Tracheal epithelial cell (primary cell): Measurements from ENCODE around the gene FTSJ1. TPM values are rescaled to one million over a fixed set of nuclear protein-coding genes. Genes with fewer than 3 reads are reported as not detected.

ENCODE experiments used
- total RNA-seq: library from RNA; depleted of rRNA; stranded (reverse); fragments of >200 nt; gene quantifications from 2 replicates; pipeline ENCODE4 v1.2.1, GENCODE V29; 2014

FTSJ1 gene
- 147 and 163 TPM in 2 replicates for total RNA-seq

GRCh38 chrX:48475774-48476577, at the start of gene FTSJ1:
Gene FTSJ1, plus strand, starts transcription at chrX:48476199. Its CDS starts 1,849 bp downstream, at chrX:48478048.

GRCh38 chrX:48470110-48470832, 5.7 kb upstream of the FTSJ1 start, which contains the start of gene SLC38A5:
Gene SLC38A5, minus strand, starts transcription at chrX:48470260. Its CDS starts 2,336 bp downstream, at chrX:48467924.

GRCh38 chrX:48508400-48509244, 32.6 kb downstream of the FTSJ1 start, which contains the start of gene PORCN:
Gene PORCN, plus strand, starts transcription at chrX:48508992. Its CDS starts 829 bp downstream, at chrX:48509821.

GRCh38 chrX:48521353-48522243, 45.6 kb downstream of the FTSJ1 start, which contains the start of gene EBP:
Gene EBP, plus strand, starts transcription at chrX:48521808. Its CDS starts 1,964 bp downstream, at chrX:48523772.

Other genes starting within 250 kb of the FTSJ1 start
- not detected in 2 replicates for gene SSX1, start 220.8 kb upstream of the FTSJ1 start, total RNA-seq
- gene SSX3, start 119.5 kb upstream of the FTSJ1 start, total RNA-seq, result not detected in 2 replicates
- gene SSX4, start 92.7 kb upstream of the FTSJ1 start, total RNA-seq, result not detected in 2 replicates
- gene SSX4B, start 64.2 kb upstream of the FTSJ1 start, total RNA-seq, result not detected in 2 replicates
- gene SLC38A5, start 5.9 kb upstream of the FTSJ1 start, total RNA-seq, result 208 and 301 TPM in 2 replicates
- 44.3 and 49.6 TPM in 2 replicates for gene PORCN, start 32.8 kb downstream of the FTSJ1 start, total RNA-seq
- 219 and 232 TPM in 2 replicates for gene EBP, start 45.6 kb downstream of the FTSJ1 start, total RNA-seq
- gene TBC1D25, start 63.5 kb downstream of the FTSJ1 start, total RNA-seq, result 3.2 and 5.5 TPM in 2 replicates
- gene RBM3, start 98.3 kb downstream of the FTSJ1 start, total RNA-seq, result 88.0 and 97.1 TPM in 2 replicates
- 127 and 187 TPM in 2 replicates for gene WDR13, start 121.3 kb downstream of the FTSJ1 start, total RNA-seq
- gene WAS, start 207.6 kb downstream of the FTSJ1 start, total RNA-seq, result not detected in 2 replicates
- 0.64 and 1.9 TPM in 2 replicates for gene SUV39H1, start 220.5 kb downstream of the FTSJ1 start, total RNA-seq